Measurements from ENCODE around the gene TMEM87B. TPM values are rescaled to one million over a fixed set of nuclear protein-coding genes. Genes with fewer than 3 reads are reported as not detected.

Gene TMEM87B
- total RNA-seq = 23.6 TPM
- long read RNA-seq, full-length matches to known transcripts = 16 of 27 reads
- long read RNA-seq, partial matches to known transcripts = 2 of 27 reads
- long read RNA-seq, other reads (novel, unspliced or antisense) = 9 of 27 reads

GRCh38 chr2:112054847-112055729 lies at the start of gene TMEM87B:
Gene TMEM87B, plus strand, starts transcription at chr2:112055269. Its CDS starts 323 bp downstream, at chr2:112055592.
- Histone ChIP-seq H3K4me3 (peak within 1 kb of the TSS; percentile 90), H3K27me3 (ENCODE audit: low read depth) (no peaks in the 10 kb centered on the region), H3K36me3 (peaks cover 3% of the 10 kb centered on the region), H3K9me3 (no peaks in the 10 kb centered on the region), H3K4me1 (peaks cover 39% of the 10 kb centered on the region), H3K27ac (peak within 1 kb of the TSS; percentile 98)
- DNase-seq (peak; percentile 99), ATAC-seq (peak; percentile 86 to 90)
- intact Hi-C loops (cut with DNase I) = no loop called here
- no peak for TF ChIP-seq CTCF (IDR thresholded peaks at IDR 0.05)

- no peak for TF ChIP-seq CTCF (IDR thresholded peaks at IDR 0.05)
- Histone ChIP-seq H3K36me3 (peaks cover 38% of the 10 kb centered on the region), H3K4me3 (no peak overlapping the region), H3K27me3 (ENCODE audit: low read depth) (no peaks in the 10 kb centered on the region), H3K27ac (no peak overlapping the region), H3K9me3 (no peaks in the 10 kb centered on the region), H3K4me1 (peaks cover 20% of the 10 kb centered on the region)
- no peak for DNase-seq
- no peak for ATAC-seq
- intact Hi-C loops (cut with DNase I) = no loop called here
These were observed 49.5 kb upstream of the TMEM87B start for GRCh38 chr2:112005406-112006075.

GRCh38 chr2:112006076-112006410 lies 49.0 kb upstream of the TMEM87B start:
- Histone ChIP-seq H3K27me3 (ENCODE audit: low read depth) (no peaks in the 10 kb centered on the region), H3K27ac (no peak overlapping the region), H3K4me3 (no peak overlapping the region), H3K9me3 (no peaks in the 10 kb centered on the region), H3K4me1 (peaks cover 16% of the 10 kb centered on the region), H3K36me3 (peaks cover 43% of the 10 kb centered on the region)
- ATAC-seq (peak; percentile 28 to 56), DNase-seq (no peak)
- intact Hi-C loops (cut with DNase I) = no loop called here
- TF ChIP-seq CTCF (IDR thresholded peaks at IDR 0.05) = no peak

GRCh38 chr2:112007493-112007892 lies 47.6 kb upstream of the TMEM87B start:
- Histone ChIP-seq H3K27ac (no peak overlapping the region), H3K9me3 (no peaks in the 10 kb centered on the region), H3K4me1 (peaks cover 4% of the 10 kb centered on the region), H3K27me3 (ENCODE audit: low read depth) (no peaks in the 10 kb centered on the region), H3K36me3 (peaks cover 44% of the 10 kb centered on the region), H3K4me3 (no peak overlapping the region)
- TF ChIP-seq CTCF (IDR thresholded peaks at IDR 0.05) = no peak
- ATAC-seq (no peak), DNase-seq (no peak)
- intact Hi-C loops (cut with DNase I) = no loop called here

GRCh38 chr2:112008910-112009485 lies 46.1 kb upstream of the TMEM87B start:
- DNase-seq (no peak), ATAC-seq (no peak)
- Histone ChIP-seq H3K27me3 (ENCODE audit: low read depth) (no peaks in the 10 kb centered on the region), H3K36me3 (peaks cover 35% of the 10 kb centered on the region), H3K27ac (no peak overlapping the region), H3K4me3 (no peak overlapping the region), H3K4me1 (peaks cover 4% of the 10 kb centered on the region), H3K9me3 (no peaks in the 10 kb centered on the region)
- intact Hi-C loops (cut with DNase I) = no loop called here
- no peak for TF ChIP-seq CTCF (IDR thresholded peaks at IDR 0.05)

Data from lower lobe of right lung (tissue), 2 donors.